HepG2 (cell line): ENCODE results near the gene KCNK10.

ENCODE experiments used
- CBX5 ChIP-seq: sonication (generic); formaldehyde crosslinking; IDR thresholded peaks from 2 replicates; pipeline ENCODE4 v1.4.0; 2020; ENCODE audit warnings: missing genetic modification reagents, borderline replicate concordance
- CCAR2 ChIP-seq: fragments of 200-400 bp; formaldehyde crosslinking; optimal IDR thresholded peaks from 2 replicates; pipeline ENCODE3; 2018; ENCODE audit warnings: low read depth, mild to moderate bottlenecking, low read length, moderate library complexity
- ISX ChIP-seq: sonication (generic); formaldehyde crosslinking; conservative IDR thresholded peaks from 2 replicates; pipeline ENCODE4 v1.5.0; 2020; ENCODE audit warnings: missing genetic modification reagents
- NCOA1 ChIP-seq: sonication (generic); formaldehyde crosslinking; IDR thresholded peaks from 2 replicates; pipeline ENCODE4 v1.9.0; 2021; ENCODE audit warnings: missing genetic modification reagents
- POLR2G ChIP-seq: fragments of 200-400 bp; formaldehyde crosslinking; IDR thresholded peaks from 2 replicates; pipeline ENCODE4 v1.6.1; 2018; ENCODE audit warnings: mild to moderate bottlenecking, low read depth, low read length, moderate library complexity
- RFX3 ChIP-seq: IDR thresholded peaks from 2 replicates; pipeline ENCODE4 v1.6.1; 2016; ENCODE audit warnings: missing biosample characterization, missing genetic modification reagents
- ZNF230 ChIP-seq: sonication (generic); formaldehyde crosslinking; IDR thresholded peaks from 2 replicates; pipeline ENCODE4 v1.4.0; 2020; ENCODE audit warnings: mild to moderate bottlenecking, missing genetic modification reagents
- ZNF282 ChIP-seq: fragments of 450-650 bp; IDR thresholded peaks from 2 replicates; pipeline ENCODE4 v1.6.1; 2018; ENCODE audit not compliant: partially characterized antibody
- ZSCAN20 ChIP-seq: sonication (generic); formaldehyde crosslinking; IDR thresholded peaks from 2 replicates; pipeline ENCODE4 v1.4.0; 2020; ENCODE audit warnings: missing genetic modification reagents, mild to moderate bottlenecking, borderline replicate concordance
- ZSCAN5A ChIP-seq: sonication (generic); formaldehyde crosslinking; IDR thresholded peaks from 2 replicates; pipeline ENCODE4 v1.8.0; 2022; ENCODE audit warnings: mild to moderate bottlenecking, missing genetic modification reagents, borderline replicate concordance

GRCh38 chr14:88312257-88312656 lies 10.8 kb downstream of the KCNK10 start:
- TF ChIP-seq ZSCAN5A (CRISPR knock-in tag): no peak
- no peak for TF ChIP-seq CBX5 (CRISPR knock-in tag)
- no peak for TF ChIP-seq CCAR2
- TF ChIP-seq ZSCAN20 (CRISPR knock-in tag): no peak
- no peak for TF ChIP-seq ZNF230
- TF ChIP-seq NCOA1 (CRISPR knock-in tag): no peak
- TF ChIP-seq ISX (CRISPR knock-in tag): no peak
- TF ChIP-seq ZNF282: no peak
- TF ChIP-seq POLR2G: no peak
- TF ChIP-seq RFX3 (CRISPR knock-in tag): no peak
